IMR-90 (cell line): ENCODE measurements around the gene B4GALT1. TPM values are rescaled to one million over a fixed set of nuclear protein-coding genes. Genes with fewer than 3 reads are reported as not detected.

Source experiments
- ATAC-seq: fragments of 200-7000 bp; cut with Tn5 transposase; 2 replicates; pipeline ENCODE4 v1.9.1; 2020; ENCODE audit warnings: low read depth, mild to moderate bottlenecking, moderate library complexity
- BruUV-seq: library from RNA; stranded (reverse); fragments of 400-500 nt; replicated peaks from 2 replicates; lab custom pipeline; 2021; lab: Mats Ljungman, UMichigan
- CTCF ChIA-PET: fragments of 300-600 bp; formaldehyde crosslinking; extraction: SDS; loops from one replicate; lab custom pipeline; 2021; ENCODE audit warnings: antibody characterized with exemption; lab: Yijun Ruan, JAX
- POLR2A ChIA-PET: fragments of 300-600 bp; sonication (Branson Sonifier 250); formaldehyde crosslinking; loops from one replicate; lab custom pipeline; 2022; ENCODE audit warnings: antibody characterized with exemption; ENCODE audit not compliant: unreplicated experiment; lab: Charles Lee
- DNase-seq: peaks from one replicate; pipeline ENCODE4 v3.0.0; 2013
- H2AFZ ChIP-seq: replicated peaks from 2 replicates; pipeline ENCODE3; 2013; ENCODE audit warnings: low read length, mild to moderate bottlenecking; ENCODE audit not compliant: poor library complexity
- H2AK5ac ChIP-seq: 2 replicates; pipeline ENCODE4 v1.6.1; 2013; ENCODE audit warnings: low read depth, low read length, inconsistent platforms
- H2AK9ac ChIP-seq: replicated peaks from 2 replicates; pipeline ENCODE3; 2013; ENCODE audit warnings: mild to moderate bottlenecking, low read depth, low read length, moderate library complexity; ENCODE audit not compliant: poor library complexity
- H2BK120ac ChIP-seq: 2 replicates; pipeline ENCODE4 v1.6.1; 2013; ENCODE audit warnings: low read depth, low read length, inconsistent platforms
- H2BK15ac ChIP-seq: 3 replicates; pipeline ENCODE4 v1.6.1; 2013; ENCODE audit warnings: low read depth, low read length, inconsistent platforms
- H2BK20ac ChIP-seq: 2 replicates; pipeline ENCODE4 v1.6.1; 2013; ENCODE audit warnings: low read depth, mild to moderate bottlenecking, inconsistent platforms, low read length, moderate library complexity
- H2BK5ac ChIP-seq: 2 replicates; pipeline ENCODE4 v1.6.1; 2013; ENCODE audit warnings: mild to moderate bottlenecking, low read depth, low read length, inconsistent platforms; ENCODE audit not compliant: poor library complexity, severe bottlenecking
- H3K14ac ChIP-seq: replicated peaks from 2 replicates; pipeline ENCODE4 v1.6.1; 2013; ENCODE audit warnings: low read depth, low read length, inconsistent platforms
- H3K18ac ChIP-seq: 2 replicates; pipeline ENCODE4 v1.6.1; 2013; ENCODE audit warnings: low read depth, low read length, control low read depth
- H3K23ac ChIP-seq: 2 replicates; pipeline ENCODE4 v1.6.1; 2013; ENCODE audit warnings: low read depth, low read length, inconsistent platforms
- H3K27ac ChIP-seq: 2 replicates; pipeline ENCODE4 v1.5.1; 2013; ENCODE audit warnings: mild to moderate bottlenecking, control low read depth, low read length; ENCODE audit not compliant: insufficient read depth
- H3K27me3 ChIP-seq: 2 replicates; pipeline ENCODE4 v1.6.1; 2013; ENCODE audit warnings: low read length; ENCODE audit not compliant: control insufficient read depth, insufficient read depth
- H3K36me3 ChIP-seq: 2 replicates; pipeline ENCODE4 v1.6.1; 2013; ENCODE audit warnings: low read length, mixed read lengths; ENCODE audit not compliant: control insufficient read depth, insufficient read depth
- H3K4ac ChIP-seq: 2 replicates; pipeline ENCODE4 v1.6.1; 2013; ENCODE audit warnings: low read depth, low read length, inconsistent platforms
- H3K4me1 ChIP-seq: 2 replicates; pipeline ENCODE4 v1.6.1; 2013; ENCODE audit warnings: low read length, mixed read lengths; ENCODE audit not compliant: control insufficient read depth, insufficient read depth
- H3K4me2 ChIP-seq: 2 replicates; pipeline ENCODE4 v1.6.1; 2013; ENCODE audit warnings: low read depth, mild to moderate bottlenecking, control low read depth, low read length, moderate library complexity
- H3K4me3 ChIP-seq: 2 replicates; pipeline ENCODE4 v1.5.1; 2013; ENCODE audit warnings: low read depth, mild to moderate bottlenecking, control low read depth, low read length, moderate library complexity; ENCODE audit not compliant: insufficient read depth
- H3K56ac ChIP-seq: 2 replicates; pipeline ENCODE4 v1.6.1; 2013; ENCODE audit warnings: low read length, inconsistent platforms; ENCODE audit not compliant: insufficient read depth; ENCODE audit errors: extremely low read depth
- H3K79me1 ChIP-seq, 2 experiments: 2 replicates each; pipeline ENCODE4 v1.6.1; 2013; ENCODE audit warnings: low read length in 2 of 2, inconsistent platforms in 1 of 2, low read depth in 1 of 2
- H3K9ac ChIP-seq: 2 replicates; pipeline ENCODE4 v1.6.1; 2013; ENCODE audit warnings: low read depth, low read length, control low read depth
- H3K9me1 ChIP-seq: 2 replicates; pipeline ENCODE4 v1.6.1; 2013; ENCODE audit warnings: low read length, inconsistent platforms; ENCODE audit not compliant: insufficient read depth
- H3K9me3 ChIP-seq: 2 replicates; pipeline ENCODE4 v1.6.1; 2013; ENCODE audit warnings: low read length; ENCODE audit not compliant: control insufficient read depth, insufficient read depth
- H4K20me1 ChIP-seq: 2 replicates; pipeline ENCODE4 v1.6.1; 2013; ENCODE audit warnings: low read length, inconsistent platforms; ENCODE audit not compliant: insufficient read depth
- H4K5ac ChIP-seq: 2 replicates; pipeline ENCODE4 v1.6.1; 2013; ENCODE audit warnings: mild to moderate bottlenecking, low read depth, low read length, control low read depth
- H4K8ac ChIP-seq, 2 experiments: 2 replicates each; pipeline ENCODE4 v1.6.1; 2013; ENCODE audit warnings: low read depth in 2 of 2, low read length in 2 of 2, control low read depth in 1 of 2, inconsistent platforms in 1 of 2
- H4K91ac ChIP-seq: 2 replicates; pipeline ENCODE4 v1.6.1; 2013; ENCODE audit warnings: low read depth, low read length, inconsistent platforms; ENCODE audit not compliant: insufficient read depth
- BHLHE40 ChIP-seq: fragments of 150-350 bp; IDR thresholded peaks from 2 replicates; pipeline ENCODE4 v1.6.1; 2016; ENCODE audit warnings: mild to moderate bottlenecking, low read depth, low read length
- CEBPB ChIP-seq: IDR thresholded peaks from 2 replicates; pipeline ENCODE4 v1.6.1; 2012; ENCODE audit warnings: low read depth, low read length, improper control_type of control experiment
- ELK1 ChIP-seq: fragments of 150-350 bp; IDR thresholded peaks from 2 replicates; pipeline ENCODE4 v1.6.1; 2016; ENCODE audit warnings: low read depth, mild to moderate bottlenecking, low read length, moderate library complexity, borderline replicate concordance
- MAFK ChIP-seq: IDR thresholded peaks from 2 replicates; pipeline ENCODE4 v1.6.1; 2012; ENCODE audit warnings: low read depth, low read length, improper control_type of control experiment
- MXI1 ChIP-seq: IDR thresholded peaks from 2 replicates; pipeline ENCODE4 v1.6.1; 2012; ENCODE audit warnings: low read depth, mild to moderate bottlenecking, low read length, moderate library complexity, borderline replicate concordance
- NFE2L2 ChIP-seq: fragments of 150-350 bp; IDR thresholded peaks from 2 replicates; pipeline ENCODE4 v1.6.1; 2016; ENCODE audit warnings: low read depth, mild to moderate bottlenecking, low read length
- RFX5 ChIP-seq: IDR thresholded peaks from 2 replicates; pipeline ENCODE4 v1.8.0; 2012; ENCODE audit warnings: low read depth, mild to moderate bottlenecking, low read length, moderate library complexity
- WGBS, 2 experiments: methylation state at CpG; one replicate each; pipeline versions ENCODE4 v1.1.5 to v1.1.7; 2013; ENCODE audit warnings: missing lambda C conversion rate in 2 of 2; ENCODE audit not compliant: insufficient read length in 1 of 2; ENCODE audit errors: extremely low coverage in 2 of 2; 5-methylcytosine and 5-hydroxymethylcytosine counted together
- dilution Hi-C: fragments of 300-500 bp; cut with HindIII; formaldehyde crosslinking; loops from one replicate; pipeline ENCODE4 v1.14.3; 2018; ENCODE audit warnings: low sequenced_read_pairs; ENCODE audit not compliant: unreplicated experiment
- in situ Hi-C: fragments of 300-500 bp; cut with MboI; formaldehyde crosslinking; loops from 3 replicates; pipeline ENCODE4 v1.14.3; 2019; ENCODE audit warnings: low sequenced_read_pairs, inconsistent platforms, mixed read lengths
- intact Hi-C: fragments of 100-400 bp; cut with micrococcal nuclease; formaldehyde crosslinking; loops from 2 replicates; pipeline ENCODE4 v1.10.0; 2022
- polyA plus RNA-seq, 3 experiments: library from polyadenylated mRNA; depleted of rRNA; stranded (reverse); fragments of >200 nt; gene quantifications; 2 replicates each; pipeline ENCODE4 v1.2.3, GENCODE V29; 2012; ENCODE audit warnings: low replicate concordance in 1 of 3
- total RNA-seq: library from RNA; depleted of rRNA; stranded (reverse); fragments of >200 nt; gene quantifications from 2 replicates; pipeline ENCODE4 v1.2.3, GENCODE V29; 2012

Gene B4GALT1
- total and polyA plus RNA-seq, 2 of the 4 experiments (the other 2 are of a cell fraction), result 8.8 to 37.8 TPM

DNA sequence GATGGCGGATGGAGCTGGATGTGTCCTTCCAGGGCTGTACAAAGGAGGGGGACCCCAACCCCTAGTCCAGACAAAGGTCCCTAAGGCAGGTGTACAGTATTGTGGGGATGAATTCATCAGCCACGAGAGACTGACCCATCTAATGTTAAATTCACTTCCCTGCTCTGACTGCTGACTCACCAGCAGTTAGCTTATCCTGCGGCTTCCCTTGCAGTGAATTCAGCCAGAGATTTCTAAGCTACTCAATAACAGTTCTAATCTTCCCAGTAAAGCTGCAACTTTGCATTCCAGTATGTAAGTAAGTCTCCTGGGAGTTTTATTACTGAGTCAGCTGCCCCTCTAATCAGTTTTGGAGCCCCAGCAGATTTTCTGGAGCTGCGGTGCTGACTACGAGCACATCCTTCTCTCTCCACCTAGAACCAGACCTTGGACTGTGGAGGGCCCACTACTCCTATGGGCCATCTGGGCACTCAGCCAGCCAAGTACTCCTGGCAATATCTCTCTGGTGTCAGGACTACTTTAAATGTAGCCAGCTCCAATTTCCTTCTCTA is 16.1 kb downstream of the B4GALT1 start (continued):
- TF ChIP-seq CEBPB (peak; percentile 78), BHLHE40 (no peak)

DNA sequence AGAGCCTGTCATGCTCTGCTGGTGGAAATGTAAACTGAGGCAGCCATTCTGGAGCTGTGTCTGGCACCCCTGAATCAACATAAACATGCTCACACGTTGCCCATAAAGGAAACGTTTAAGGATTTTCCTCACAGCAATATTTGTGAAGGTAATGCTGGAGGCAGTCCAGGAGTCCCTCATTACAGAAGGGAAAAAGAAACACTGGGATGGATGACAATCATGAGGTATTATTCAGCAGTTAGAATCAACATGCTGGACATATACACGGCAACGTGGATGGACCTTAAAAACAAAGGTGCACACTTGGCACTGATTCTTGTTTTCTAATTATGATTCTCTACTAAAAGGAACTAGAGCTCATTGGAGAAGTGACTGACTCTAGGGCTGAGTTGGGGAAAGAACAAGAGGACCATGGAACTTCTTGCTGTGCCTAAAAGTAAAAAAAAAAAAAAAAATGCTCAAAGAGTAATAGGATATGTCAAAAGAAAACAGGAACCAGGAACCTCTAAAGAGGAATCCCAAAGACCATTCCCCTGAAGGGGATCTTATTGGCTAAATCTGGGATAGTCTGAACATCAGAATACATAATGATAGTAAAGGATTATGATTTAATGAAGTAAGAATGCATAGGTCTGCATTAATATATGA is 18.6 kb downstream of the B4GALT1 start:
- H2BK20ac ChIP-seq, result no peak overlapping the region
- H2BK5ac ChIP-seq, result peak overlapping the region; percentile 5
- H2AK5ac ChIP-seq, result no peak overlapping the region; the same call in 1 of the 2 replicates
- peak overlapping the region; percentile 1; the same call in 1 of the 2 replicates for H3K23ac ChIP-seq
- CTCF ChIA-PET, result interaction anchor here (0.6 kb wide), 1 partner anchor 595 kb away, joined by 3 read pairs; no protein-coding TSS in a partner anchor
- H3K36me3 ChIP-seq, result no peaks in the 10 kb centered on the region
- ATAC-seq (no peak), DNase-seq (no peak)
- dilution Hi-C loops (no loop called here), in situ Hi-C loops (no loop called here), intact Hi-C loops (no loop called here)
- H3K79me1 ChIP-seq, result peaks cover 23 to 78% of the 10 kb centered on the region in 2 experiments
- H3K9ac ChIP-seq, result no peak overlapping the region
- no peak overlapping the region for H2AFZ ChIP-seq
- H3K18ac ChIP-seq, result peak overlapping the region; percentile 46; the same call in 1 of the 2 replicates
- H2BK120ac ChIP-seq, result no peak overlapping the region
- no peak overlapping the region for H2BK15ac ChIP-seq
- no peak overlapping the region for H4K5ac ChIP-seq
- no peak overlapping the region; the same call in 1 of the 2 replicates for H3K4ac ChIP-seq
- H3K4me1 ChIP-seq, result peaks cover 8% of the 10 kb centered on the region
- no CpG with 5 or more reads among the region's 4 CpGs for WGBS, 2 experiments
- H3K14ac ChIP-seq, result 0 out of 2 replicates have a peak overlapping the region, but pooled peaks have one; percentile 1
- no peaks in the 10 kb centered on the region for H3K27me3 ChIP-seq
- TF ChIP-seq BHLHE40 (no peak), MAFK (no peak), RFX5 (no peak), ELK1 (no peak), MXI1 (no peak), NFE2L2 (no peak)
- H3K4me3 ChIP-seq, result no peak overlapping the region
- H3K56ac ChIP-seq, result no peak overlapping the region
- H3K9me1 ChIP-seq, result peaks cover 23% of the 10 kb centered on the region
- H4K20me1 ChIP-seq, result peaks cover 43% of the 10 kb centered on the region
- POLR2A ChIA-PET, result interaction anchor here (0.7 kb wide), 1 partner anchor 12 kb away, joined by 9 read pairs; no protein-coding TSS in a partner anchor
- H4K8ac ChIP-seq, result no peak overlapping the region
- no TSS peak for BruUV-seq
- H3K27ac ChIP-seq, result no peak overlapping the region
- H4K91ac ChIP-seq, result no peak overlapping the region
- H3K4me2 ChIP-seq, result peak overlapping the region; percentile 26; the same call in 1 of the 2 replicates
- H2AK9ac ChIP-seq, result no peak overlapping the region
- no peaks in the 10 kb centered on the region for H3K9me3 ChIP-seq
